Measurements from ENCODE around the gene FUT6.

Gene FUT6

GRCh38 chr19:5804516-5805461 lies 34.7 kb downstream of the FUT6 start, which contains the start of gene NRTN:
TSS of gene NRTN (plus strand) at chr19:5805067. CDS start at chr19:5824166, 19,099 bp downstream.
- DNase-seq = no peak

GRCh38 chr19:5803752-5804515 lies 35.6 kb downstream of the FUT6 start:
- DNase-seq = peak; percentile 95

GRCh38 chr19:5803441-5803751 lies 36.1 kb downstream of the FUT6 start:
- DNase-seq = no peak

GRCh38 chr19:5801796-5802619 lies 37.5 kb downstream of the FUT6 start:
- DNase-seq = no peak

- no peak for DNase-seq
These were observed 38.9 kb downstream of the FUT6 start for GRCh38 chr19:5800361-5801270.

GRCh38 chr19:5799247-5800241 lies 40.0 kb downstream of the FUT6 start:
- no peak for DNase-seq

- DNase-seq = no peak
These were observed 41.3 kb downstream of the FUT6 start for GRCh38 chr19:5798244-5798643.

GRCh38 chr19:5795382-5795919 lies 44.1 kb downstream of the FUT6 start:
- DNase-seq = no peak

GRCh38 chr19:5793188-5793587 lies 46.3 kb downstream of the FUT6 start:
- no peak for DNase-seq

GRCh38 chr19:5792224-5792623 lies 47.3 kb downstream of the FUT6 start:
- no peak for DNase-seq

GRCh38 chr19:5790559-5791520 lies 48.7 kb downstream of the FUT6 start, which contains the start of gene DUS3L:
TSS of gene DUS3L (minus strand) at chr19:5791163. CDS start at chr19:5791141, 22 bp downstream.
- peak; percentile 98 for DNase-seq

- no peak for DNase-seq
These were observed 49.5 kb downstream of the FUT6 start for GRCh38 chr19:5789886-5790558.

- DNase-seq = no peak
These were observed 50.1 kb downstream of the FUT6 start for GRCh38 chr19:5789351-5789761.

- no peak for DNase-seq
These were observed 51.1 kb downstream of the FUT6 start for GRCh38 chr19:5788422-5788821.

- no peak for DNase-seq
These were observed 51.9 kb downstream of the FUT6 start for GRCh38 chr19:5787409-5788182.

GRCh38 chr19:5786593-5787408 lies 52.7 kb downstream of the FUT6 start:
- DNase-seq = no peak

GRCh38 chr19:5785423-5785822 lies 54.1 kb downstream of the FUT6 start:
- no peak for DNase-seq
